HG03103 (cell line): Measurements from ENCODE around the gene GFM1.
A peak's percentile ranks its signal among the peaks of the same experiment; 100 is the strongest.
"Not testable (repeated sequence)": the region's sequence is repeated elsewhere in the genome, so short reads cannot be mapped to it uniquely, and the experiment has no call there.

Experiments
- ATAC-seq: cut with Tn5 transposase; IDR thresholded peaks from one replicate; pipeline ENCODE4 v1.9.1; 2021; ENCODE audit warnings: low read depth; ENCODE audit not compliant: unreplicated experiment

Gene GFM1

GRCh38 chr3:158672215-158673176 lies 28.2 kb downstream of the GFM1 start, which contains the start of gene LXN:
TSS of gene LXN (minus strand) at chr3:158672648. CDS start at chr3:158672478, 170 bp downstream.
- ATAC-seq, result peak; percentile 99

DNA sequence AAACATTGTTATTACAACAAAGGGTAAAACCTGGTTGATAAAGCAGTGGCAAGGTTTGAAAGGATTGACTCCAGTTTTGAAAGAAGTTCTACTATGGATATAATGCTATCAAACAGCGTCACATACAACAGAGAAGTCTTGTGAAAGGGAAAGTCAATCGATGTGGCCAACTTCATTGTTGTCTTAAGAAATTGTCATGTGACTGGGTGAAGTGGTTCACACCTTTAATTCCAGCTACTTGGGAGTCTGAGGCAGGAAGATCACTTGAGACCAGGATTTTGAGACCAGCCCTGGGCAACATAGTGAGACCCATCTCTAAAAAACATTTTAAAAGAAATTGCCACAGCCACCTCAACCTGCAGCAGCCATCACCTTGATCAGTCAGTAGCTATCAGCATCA lies 34.4 kb downstream of the GFM1 start:
- no peak for ATAC-seq

DNA sequence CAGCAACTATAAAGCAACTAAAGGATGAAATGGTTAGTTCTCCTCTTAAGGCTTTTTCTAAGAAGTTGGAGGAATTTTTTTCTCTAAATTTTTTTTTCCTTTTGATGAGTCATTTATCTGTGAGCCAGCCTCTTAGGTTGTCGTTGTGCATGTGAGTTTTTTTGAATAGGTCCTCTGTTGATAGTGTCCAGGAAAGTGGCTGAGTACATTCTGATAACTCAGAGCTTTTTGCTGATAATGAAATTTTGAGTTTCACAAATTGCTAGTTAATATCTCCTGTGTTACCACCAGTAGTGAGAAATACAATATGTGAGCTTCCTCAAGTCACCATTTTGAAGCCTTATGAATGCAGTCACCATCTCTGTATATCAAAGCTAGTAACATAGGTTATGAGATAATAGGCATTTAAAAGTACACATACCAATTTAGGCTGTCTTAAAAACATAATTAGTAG lies 35.2 kb downstream of the GFM1 start:
- no peak for ATAC-seq

DNA sequence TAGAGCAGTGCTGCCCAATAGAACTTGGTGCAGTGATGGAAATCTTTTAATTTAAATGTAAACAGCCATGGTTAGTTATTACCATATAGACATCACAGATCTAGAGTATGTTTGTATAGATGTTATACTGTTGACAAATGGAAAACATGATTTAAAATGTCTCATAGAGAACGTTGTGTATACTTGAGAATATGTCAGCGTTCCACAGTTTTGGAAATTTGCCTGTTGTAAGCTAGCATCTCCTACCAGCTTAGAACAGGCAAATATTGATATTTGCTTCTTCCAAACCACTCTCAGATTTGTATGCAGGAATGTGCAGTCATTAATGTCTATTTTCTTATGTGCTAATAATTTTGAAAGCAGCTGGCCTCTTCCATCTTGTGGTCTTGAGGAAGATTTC lies 36.5 kb downstream of the GFM1 start:
- no peak for ATAC-seq

DNA sequence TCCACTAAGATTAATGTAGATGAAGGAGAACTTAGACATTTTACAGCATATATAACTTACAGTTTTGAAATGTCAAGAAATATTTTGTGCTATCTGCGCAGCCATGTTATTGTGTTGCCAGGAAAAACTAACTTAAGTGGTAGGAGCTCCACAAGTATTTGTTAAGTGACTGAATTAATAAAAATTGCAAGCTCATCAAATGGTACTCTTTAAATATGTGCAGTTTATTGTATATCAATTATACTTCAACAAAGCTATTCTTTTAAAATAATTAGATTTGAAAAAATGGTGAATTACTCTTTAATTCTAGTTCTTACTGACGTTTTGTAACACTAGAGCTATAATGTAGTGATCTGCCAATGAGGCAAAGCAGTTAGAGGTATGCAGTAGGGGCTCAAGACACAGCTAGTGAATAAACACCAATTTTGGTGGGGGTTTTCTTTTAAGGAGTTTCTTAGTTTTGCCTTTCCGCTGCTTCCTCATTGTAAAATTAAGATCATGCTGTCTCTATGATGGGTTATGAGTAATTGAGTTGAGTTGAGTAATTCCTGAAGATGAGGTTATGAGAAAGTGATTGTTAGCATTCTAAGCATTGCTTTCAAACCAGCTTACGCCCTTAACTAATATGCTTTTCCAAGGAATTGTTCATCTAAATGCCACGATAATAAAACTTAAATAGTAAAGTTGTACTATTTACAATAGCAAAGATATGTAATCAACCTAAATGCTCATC lies 39.1 kb downstream of the GFM1 start:
- ATAC-seq, result no peak

DNA sequence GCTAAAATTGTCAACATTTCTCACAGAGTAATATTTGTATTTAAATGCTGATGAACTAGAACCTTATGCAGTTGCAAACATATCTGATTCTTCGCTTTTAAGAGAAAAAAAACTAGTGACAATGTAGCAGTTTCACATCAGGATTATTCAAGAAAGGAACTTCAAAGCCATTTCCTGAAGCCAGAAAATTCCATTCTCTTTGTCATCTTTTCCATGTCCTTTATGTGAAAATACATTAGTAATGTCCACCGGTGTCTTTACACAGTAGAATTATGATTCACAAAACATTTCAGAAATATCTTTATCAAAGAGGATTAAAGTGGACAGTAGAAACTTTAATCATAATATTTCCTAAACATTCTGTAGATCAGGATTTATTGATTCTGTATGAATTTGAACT lies 40.8 kb downstream of the GFM1 start:
- no peak for ATAC-seq

- not testable (repeated sequence) for ATAC-seq
These were observed 49.6 kb downstream of the GFM1 start for GRCh38 chr3:158693866-158694456.

DNA sequence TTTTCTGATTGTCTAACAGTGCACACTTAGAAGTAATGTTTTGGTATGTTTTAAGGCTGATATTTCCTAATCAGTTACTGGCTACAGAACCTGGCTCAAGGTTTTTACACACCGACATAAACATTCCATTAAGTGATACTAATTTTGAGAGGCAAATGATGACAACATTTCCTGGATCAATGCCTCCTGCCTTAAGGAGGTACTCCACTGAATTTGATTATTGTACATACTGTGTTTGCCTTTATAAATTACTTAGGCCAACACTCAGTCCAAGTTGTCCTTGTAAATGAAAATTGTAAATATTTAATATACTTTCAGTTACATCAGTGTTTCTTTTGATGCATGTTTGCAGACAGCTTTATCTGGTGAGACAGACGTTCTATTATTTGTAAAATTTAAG lies 52.3 kb downstream of the GFM1 start:
- no peak for ATAC-seq

GRCh38 chr3:158700559-158700958 lies 56.2 kb downstream of the GFM1 start:
- no peak for ATAC-seq

DNA sequence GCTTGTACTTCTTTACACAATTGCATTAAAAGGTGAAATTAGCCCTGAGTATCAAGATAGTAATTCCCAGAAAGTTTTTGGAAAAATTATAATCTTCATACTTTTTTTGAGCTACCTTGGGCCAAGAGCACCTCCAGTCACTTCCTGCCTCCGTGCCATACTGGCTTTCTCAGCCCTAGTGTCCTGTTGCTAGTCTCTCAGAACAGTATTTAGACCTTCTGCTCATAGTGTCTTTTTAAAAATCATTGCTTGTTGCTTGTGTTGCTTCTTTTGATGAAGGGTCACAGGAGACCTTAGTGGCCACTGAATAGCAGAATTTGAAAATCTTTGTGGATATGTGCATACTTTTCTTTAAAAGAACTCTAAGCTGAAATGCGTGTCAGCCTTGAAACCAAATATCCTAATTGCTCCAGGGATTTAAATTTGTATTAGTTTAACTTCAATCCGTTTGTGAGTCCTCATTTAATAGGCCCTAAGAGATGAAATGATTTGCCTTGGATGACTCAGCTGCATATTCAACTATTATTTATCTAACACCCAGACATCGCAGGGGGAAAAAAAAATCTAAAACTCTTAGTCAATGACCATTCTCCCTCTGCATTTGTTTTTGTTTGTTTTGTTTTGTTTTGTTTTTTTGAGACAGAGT lies 57.2 kb downstream of the GFM1 start:
- no peak for ATAC-seq

DNA sequence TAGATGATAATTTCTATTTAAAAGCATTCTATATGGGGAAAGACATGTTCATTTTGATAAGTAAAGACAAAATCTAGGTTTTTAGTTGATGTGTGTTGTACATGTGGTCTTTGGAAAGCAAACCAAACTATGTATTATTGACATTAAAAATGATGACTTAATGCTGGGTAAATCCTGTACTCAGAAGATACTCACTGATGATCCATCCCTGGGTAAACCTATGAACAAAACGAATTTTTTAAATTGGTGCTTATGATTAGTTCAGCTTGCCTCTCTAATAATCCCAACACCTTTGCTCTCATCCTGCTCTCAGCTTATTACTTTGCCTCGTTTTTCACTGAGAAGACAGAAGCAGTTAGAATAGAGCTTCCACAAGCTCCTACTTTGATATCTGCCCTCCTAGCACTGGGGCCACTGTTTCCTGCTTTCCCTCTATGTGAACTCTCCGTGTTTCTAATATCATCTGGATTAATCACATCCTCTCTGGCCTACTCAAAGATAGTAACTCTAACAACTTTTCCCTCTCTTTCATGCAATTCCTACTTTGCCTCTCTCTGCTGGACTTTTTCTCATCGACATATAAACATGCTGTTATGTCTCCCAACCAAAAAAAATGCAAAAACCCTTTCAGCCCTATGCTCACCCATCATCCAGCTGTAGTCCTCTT lies 58.6 kb downstream of the GFM1 start:
- no peak for ATAC-seq

GRCh38 chr3:158703566-158703965 lies 59.2 kb downstream of the GFM1 start:
- ATAC-seq, result no peak

DNA sequence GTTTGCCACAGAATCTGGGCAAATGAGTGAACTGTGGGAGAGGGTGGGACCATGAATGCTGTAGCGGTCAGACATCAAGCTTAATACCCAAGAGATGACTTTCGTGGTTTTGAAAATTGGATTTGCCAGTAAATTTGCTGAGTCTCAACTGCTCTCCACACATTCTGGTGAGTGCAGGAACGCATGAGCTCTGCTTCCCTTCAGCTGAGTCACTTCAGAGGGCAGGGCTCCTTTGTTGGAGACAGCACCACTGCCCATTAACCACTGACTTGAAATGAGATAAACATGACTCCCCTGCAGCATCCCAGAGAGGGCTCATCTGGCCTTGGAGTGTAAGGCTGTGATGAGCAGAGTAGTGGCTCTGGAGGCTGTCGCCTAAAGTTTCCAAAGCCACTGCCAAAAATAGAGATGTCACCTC lies 65.3 kb downstream of the GFM1 start:
- ATAC-seq, result no peak

GRCh38 chr3:158710601-158711000 lies 66.3 kb downstream of the GFM1 start:
- ATAC-seq, result no peak

GRCh38 chr3:158711886-158712285 lies 67.6 kb downstream of the GFM1 start:
- ATAC-seq, result no peak

- ATAC-seq, result no peak
These were observed 68.1 kb downstream of the GFM1 start for GRCh38 chr3:158712443-158712842.

GRCh38 chr3:158713094-158713499 lies 68.8 kb downstream of the GFM1 start:
- ATAC-seq, result no peak

GRCh38 chr3:158717576-158717975 lies 73.2 kb downstream of the GFM1 start:
- no peak for ATAC-seq

DNA sequence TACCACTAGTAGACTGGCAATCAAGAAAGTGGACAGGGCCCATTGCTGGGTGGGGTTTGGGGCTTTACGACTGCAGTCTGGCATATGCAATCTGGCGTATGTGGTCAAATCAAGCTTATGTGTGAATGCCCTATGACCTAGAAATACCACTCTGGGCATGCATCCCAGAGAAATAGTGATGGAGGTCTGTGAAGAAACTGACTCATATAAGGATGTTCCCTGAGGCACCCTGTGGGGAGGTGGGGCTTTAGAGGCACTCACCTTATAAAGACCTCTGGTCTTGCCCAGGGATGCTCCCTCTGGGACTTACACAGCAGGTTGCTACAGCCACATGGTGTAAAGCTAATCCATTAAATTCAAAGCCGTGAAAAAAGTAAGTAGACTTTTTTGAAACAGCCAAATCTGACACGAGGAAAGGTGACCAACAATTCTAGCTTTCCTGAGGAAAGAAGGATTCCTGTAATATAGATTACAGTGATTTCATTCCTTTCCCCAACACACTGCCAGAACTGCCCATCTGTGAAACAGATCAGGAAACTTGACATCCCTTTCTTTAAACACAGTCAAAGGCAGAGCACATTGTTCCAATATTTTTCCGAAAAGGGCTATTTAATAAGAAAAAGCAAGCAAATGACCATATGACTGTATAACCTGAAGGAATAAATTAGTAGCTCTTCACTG lies 74.3 kb downstream of the GFM1 start:
- no peak for ATAC-seq

GRCh38 chr3:158722108-158722507 lies 77.8 kb downstream of the GFM1 start:
- ATAC-seq, result no peak
